ENCODE data around the gene NR2F1.

The NR2F1 gene

DNA sequence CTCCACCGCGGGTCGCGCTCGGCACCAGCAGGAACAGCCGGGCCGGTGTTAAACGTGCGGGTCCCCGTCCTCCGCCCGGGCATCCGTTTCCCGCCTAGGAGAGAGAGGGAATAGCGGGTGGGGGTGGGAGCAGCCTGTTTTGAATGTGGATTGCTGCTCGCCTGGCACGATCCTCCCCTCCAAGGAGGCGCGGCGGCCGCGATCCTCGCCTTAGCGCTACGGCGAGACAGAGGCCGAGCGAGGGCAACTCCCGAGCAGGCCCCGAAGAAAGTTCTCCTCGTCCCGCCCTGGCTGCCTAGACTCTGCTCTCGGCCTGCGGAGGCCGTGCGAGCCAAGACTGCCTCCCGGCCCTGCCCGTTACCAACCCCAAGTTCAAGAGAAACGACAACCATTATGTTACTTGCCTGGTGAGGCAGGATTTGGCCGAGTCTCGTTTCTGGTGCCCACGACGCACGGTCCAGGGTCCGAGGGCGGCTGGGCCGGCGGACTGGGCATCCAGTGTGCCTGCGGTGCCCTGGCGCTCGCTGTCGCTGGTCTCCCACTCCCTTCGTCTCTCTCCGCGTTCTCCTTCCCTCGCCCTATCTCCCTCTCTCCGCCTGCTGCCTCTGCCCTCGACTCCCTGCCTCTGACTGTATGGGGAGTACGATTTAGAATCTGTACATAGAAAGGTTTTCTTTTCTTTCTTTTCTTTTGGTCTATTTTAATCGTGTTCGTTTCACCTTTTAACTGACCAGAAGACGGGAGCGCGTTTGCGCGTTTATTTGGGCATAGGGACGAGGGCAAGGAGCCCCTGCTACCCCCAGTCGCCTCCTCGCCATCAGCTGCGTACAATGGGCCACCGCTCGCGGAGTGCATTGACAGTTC, 2.7 kb upstream of the NR2F1 start (continued):
- TF ChIP-seq PBX3 (CRISPR knock-in tag; IDR thresholded peaks at IDR 0.05) = no peak
- no peak for TF ChIP-seq ZNF391 (tag by site-specific recombination; IDR thresholded peaks at IDR 0.05; ENCODE audit: borderline replicate concordance, low read depth)
- TF ChIP-seq HOXA7 (CRISPR knock-in tag; IDR thresholded peaks at IDR 0.05; ENCODE audit: borderline replicate concordance) = peak; percentile 76; the same call in 1 of the 2 replicates
- TF ChIP-seq ZSCAN30 (tag by site-specific recombination; IDR thresholded peaks at IDR 0.05) = no peak
- no peak for TF ChIP-seq TRIM28 (IDR thresholded peaks at IDR 0.05; ENCODE audit: borderline replicate concordance, low read length)
- no peak for TF ChIP-seq GLIS2 (tag by site-specific recombination; IDR thresholded peaks at IDR 0.05)
- TF ChIP-seq, protein P1, sequence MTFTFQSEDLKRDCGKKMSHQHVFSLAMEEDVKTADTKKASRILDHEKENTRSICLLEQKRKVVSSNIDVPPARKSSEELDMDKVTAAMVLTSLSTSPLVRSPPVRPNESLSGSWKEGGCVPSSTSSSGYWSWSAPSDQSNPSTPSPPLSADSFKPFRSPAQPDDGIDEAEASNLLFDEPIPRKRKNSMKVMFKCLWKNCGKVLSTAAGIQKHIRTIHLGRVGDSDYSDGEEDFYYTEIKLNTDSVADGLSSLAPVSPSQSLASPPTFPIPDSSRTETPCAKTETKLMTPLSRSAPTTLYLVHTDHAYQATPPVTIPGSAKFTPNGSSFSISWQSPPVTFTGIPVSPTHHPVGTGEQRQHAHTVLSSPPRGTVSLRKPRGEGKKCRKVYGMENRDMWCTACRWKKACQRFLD (tag by site-specific recombination; IDR thresholded peaks at IDR 0.05) = no peak
- no peak for TF ChIP-seq ZNF529 (tag by site-specific recombination; IDR thresholded peaks at IDR 0.05; ENCODE audit: insufficient replicate concordance)
- TF ChIP-seq, protein P2, sequence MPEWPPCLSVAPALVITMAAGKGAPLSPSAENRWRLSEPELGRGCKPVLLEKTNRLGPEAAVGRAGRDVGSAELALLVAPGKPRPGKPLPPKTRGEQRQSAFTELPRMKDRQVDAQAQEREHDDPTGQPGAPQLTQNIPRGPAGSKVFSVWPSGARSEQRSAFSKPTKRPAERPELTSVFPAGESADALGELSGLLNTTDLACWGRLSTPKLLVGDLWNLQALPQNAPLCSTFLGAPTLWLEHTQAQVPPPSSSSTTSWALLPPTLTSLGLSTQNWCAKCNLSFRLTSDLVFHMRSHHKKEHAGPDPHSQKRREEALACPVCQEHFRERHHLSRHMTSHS (tag by site-specific recombination; IDR thresholded peaks at IDR 0.05) = no peak
- peak; percentile 20; the same call in 1 of the 2 replicates for TF ChIP-seq ZNF324 (tag by site-specific recombination; IDR thresholded peaks at IDR 0.05)
- no peak for TF ChIP-seq ZNF837 (tag by site-specific recombination; IDR thresholded peaks at IDR 0.05)
- TF ChIP-seq, protein P3, sequence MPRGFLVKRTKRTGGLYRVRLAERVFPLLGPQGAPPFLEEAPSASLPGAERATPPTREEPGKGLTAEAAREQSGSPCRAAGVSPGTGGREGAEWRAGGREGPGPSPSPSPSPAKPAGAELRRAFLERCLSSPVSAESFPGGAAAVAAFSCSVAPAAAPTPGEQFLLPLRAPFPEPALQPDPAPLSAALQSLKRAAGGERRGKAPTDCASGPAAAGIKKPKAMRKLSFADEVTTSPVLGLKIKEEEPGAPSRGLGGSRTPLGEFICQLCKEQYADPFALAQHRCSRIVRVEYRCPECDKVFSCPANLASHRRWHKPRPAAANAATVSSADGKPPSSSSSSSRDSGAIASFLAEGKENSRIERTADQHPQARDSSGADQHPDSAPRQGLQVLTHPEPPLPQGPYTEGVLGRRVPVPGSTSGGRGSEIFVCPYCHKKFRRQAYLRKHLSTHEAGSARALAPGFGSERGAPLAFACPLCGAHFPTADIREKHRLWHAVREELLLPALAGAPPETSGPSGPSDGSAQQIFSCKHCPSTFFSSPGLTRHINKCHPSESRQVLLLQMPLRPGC (tag by site-specific recombination; IDR thresholded peaks at IDR 0.05) = no peak
- no peak for TF ChIP-seq OSR2 (tag by site-specific recombination; IDR thresholded peaks at IDR 0.05)
- no peak for TF ChIP-seq ZNF302 (tag by site-specific recombination; IDR thresholded peaks at IDR 0.05; ENCODE audit: low read depth)
- TF ChIP-seq OVOL3 (tag by site-specific recombination; IDR thresholded peaks at IDR 0.05) = no peak
- peak; percentile 81 for TF ChIP-seq ZNF394 (tag by site-specific recombination; IDR thresholded peaks at IDR 0.05; ENCODE audit: borderline replicate concordance)
- no peak for TF ChIP-seq REPIN1 (tag by site-specific recombination; IDR thresholded peaks at IDR 0.05; ENCODE audit: low read depth)
- TF ChIP-seq ZNF239 (tag by site-specific recombination; IDR thresholded peaks at IDR 0.05) = no peak
- TF ChIP-seq ZNF157 (tag by site-specific recombination; IDR thresholded peaks at IDR 0.05) = no peak
- TF ChIP-seq, protein P4, sequence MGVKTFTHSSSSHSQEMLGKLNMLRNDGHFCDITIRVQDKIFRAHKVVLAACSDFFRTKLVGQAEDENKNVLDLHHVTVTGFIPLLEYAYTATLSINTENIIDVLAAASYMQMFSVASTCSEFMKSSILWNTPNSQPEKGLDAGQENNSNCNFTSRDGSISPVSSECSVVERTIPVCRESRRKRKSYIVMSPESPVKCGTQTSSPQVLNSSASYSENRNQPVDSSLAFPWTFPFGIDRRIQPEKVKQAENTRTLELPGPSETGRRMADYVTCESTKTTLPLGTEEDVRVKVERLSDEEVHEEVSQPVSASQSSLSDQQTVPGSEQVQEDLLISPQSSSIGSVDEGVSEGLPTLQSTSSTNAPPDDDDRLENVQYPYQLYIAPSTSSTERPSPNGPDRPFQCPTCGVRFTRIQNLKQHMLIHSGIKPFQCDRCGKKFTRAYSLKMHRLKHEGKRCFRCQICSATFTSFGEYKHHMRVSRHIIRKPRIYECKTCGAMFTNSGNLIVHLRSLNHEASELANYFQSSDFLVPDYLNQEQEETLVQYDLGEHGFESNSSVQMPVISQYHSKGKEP (tag by site-specific recombination; IDR thresholded peaks at IDR 0.05) = no peak
- no peak for TF ChIP-seq ZNF510 (tag by site-specific recombination; IDR thresholded peaks at IDR 0.05; ENCODE audit: insufficient replicate concordance)
- TF ChIP-seq ZNF155 (tag by site-specific recombination; IDR thresholded peaks at IDR 0.05) = no peak
- TF ChIP-seq, protein P5, sequence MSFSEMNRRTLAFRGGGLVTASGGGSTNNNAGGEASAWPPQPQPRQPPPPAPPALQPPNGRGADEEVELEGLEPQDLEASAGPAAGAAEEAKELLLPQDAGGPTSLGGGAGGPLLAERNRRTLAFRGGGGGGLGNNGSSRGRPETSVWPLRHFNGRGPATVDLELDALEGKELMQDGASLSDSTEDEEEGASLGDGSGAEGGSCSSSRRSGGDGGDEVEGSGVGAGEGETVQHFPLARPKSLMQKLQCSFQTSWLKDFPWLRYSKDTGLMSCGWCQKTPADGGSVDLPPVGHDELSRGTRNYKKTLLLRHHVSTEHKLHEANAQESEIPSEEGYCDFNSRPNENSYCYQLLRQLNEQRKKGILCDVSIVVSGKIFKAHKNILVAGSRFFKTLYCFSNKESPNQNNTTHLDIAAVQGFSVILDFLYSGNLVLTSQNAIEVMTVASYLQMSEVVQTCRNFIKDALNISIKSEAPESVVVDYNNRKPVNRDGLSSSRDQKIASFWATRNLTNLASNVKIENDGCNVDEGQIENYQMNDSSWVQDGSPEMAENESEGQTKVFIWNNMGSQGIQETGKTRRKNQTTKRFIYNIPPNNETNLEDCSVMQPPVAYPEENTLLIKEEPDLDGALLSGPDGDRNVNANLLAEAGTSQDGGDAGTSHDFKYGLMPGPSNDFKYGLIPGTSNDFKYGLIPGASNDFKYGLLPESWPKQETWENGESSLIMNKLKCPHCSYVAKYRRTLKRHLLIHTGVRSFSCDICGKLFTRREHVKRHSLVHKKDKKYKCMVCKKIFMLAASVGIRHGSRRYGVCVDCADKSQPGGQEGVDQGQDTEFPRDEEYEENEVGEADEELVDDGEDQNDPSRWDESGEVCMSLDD (tag by site-specific recombination; IDR thresholded peaks at IDR 0.05) = peak; percentile 43; the same call in 1 of the 2 replicates
- TF ChIP-seq ZNF654 (tag by site-specific recombination; IDR thresholded peaks at IDR 0.05; ENCODE audit: low read depth) = no peak
- peak; percentile 87 for TF ChIP-seq ZBTB17 (tag by site-specific recombination; IDR thresholded peaks at IDR 0.05)
- TF ChIP-seq RBAK (tag by site-specific recombination; IDR thresholded peaks at IDR 0.05) = no peak
- TF ChIP-seq ZNF169 (tag by site-specific recombination; IDR thresholded peaks at IDR 0.05) = no peak
- no peak for TF ChIP-seq ZNF423 (tag by site-specific recombination; IDR thresholded peaks at IDR 0.05)
- TF ChIP-seq ZNF521 (tag by site-specific recombination; IDR thresholded peaks at IDR 0.05) = no peak
- no peak for TF ChIP-seq HOXC10 (CRISPR knock-in tag; IDR thresholded peaks at IDR 0.05)
- no peak for TF ChIP-seq ZNF514 (tag by site-specific recombination; IDR thresholded peaks at IDR 0.05)
